PC-9 (cell line): ENCODE results near the gene ARHGEF1. TPM values are rescaled to one million over a fixed set of nuclear protein-coding genes. Genes with fewer than 3 reads are reported as not detected.
"Not testable (repeated sequence)": the region's sequence is repeated elsewhere in the genome, so short reads cannot be mapped to it uniquely, and the experiment has no call there.

Experiments
- BruUV-seq: library from RNA; stranded (reverse); fragments of 400-500 nt; replicated peaks from 2 replicates; lab custom pipeline; 2021; lab: Mats Ljungman, UMichigan
- CTCF ChIA-PET: fragments of 300-600 bp; sonication (Branson Sonifier 250); formaldehyde crosslinking; loops from one replicate; lab custom pipeline; 2022; ENCODE audit warnings: antibody characterized with exemption; lab: Charles Lee
- POLR2A ChIA-PET: fragments of 300-600 bp; sonication (Branson Sonifier 250); formaldehyde crosslinking; loops from one replicate; lab custom pipeline; 2022; ENCODE audit warnings: antibody characterized with exemption; ENCODE audit not compliant: unreplicated experiment; lab: Charles Lee
- DNase-seq, 2 experiments: peaks; one replicate each; pipeline versions ENCODE4 v3.0.0 to v3.0.0-alpha.2; 2015 to 2022; ENCODE audit warnings: mixed read lengths in 1 of 2
- H2AFZ ChIP-seq: fragments of 200-600 bp; sonication (generic); 2 replicates; pipeline ENCODE4 v1.8.1; 2017; ENCODE audit warnings: antibody characterized with exemption
- H3F3A ChIP-seq: fragments of 200-600 bp; sonication (generic); 2 replicates; pipeline ENCODE4 v1.8.1; 2017; ENCODE audit warnings: antibody characterized with exemption, mild to moderate bottlenecking, low read depth; ENCODE audit not compliant: insufficient read depth
- H3K27ac ChIP-seq: fragments of 200-600 bp; sonication (generic); 2 replicates; pipeline ENCODE4 v1.6.1; 2016; ENCODE audit warnings: mixed run types
- H3K27me3 ChIP-seq: fragments of 200-600 bp; sonication (generic); 2 replicates; pipeline ENCODE4 v1.6.1; 2016; ENCODE audit warnings: low read depth, mixed run types; ENCODE audit not compliant: insufficient read depth
- H3K36me3 ChIP-seq: fragments of 200-600 bp; sonication (generic); 2 replicates; pipeline ENCODE4 v1.6.1; 2016; ENCODE audit warnings: low read depth, mixed run types
- H3K4me1 ChIP-seq: fragments of 200-600 bp; sonication (generic); replicated peaks from 2 replicates; pipeline ENCODE4 v1.6.1; 2016; ENCODE audit warnings: mixed run types; ENCODE audit not compliant: insufficient read depth
- H3K4me2 ChIP-seq: fragments of 200-600 bp; sonication (generic); 2 replicates; pipeline ENCODE4 v1.6.1; 2017; ENCODE audit warnings: mixed run types
- H3K4me3 ChIP-seq: fragments of 200-600 bp; sonication (generic); 2 replicates; pipeline ENCODE4 v1.6.1; 2016; ENCODE audit warnings: mixed run types
- H3K79me2 ChIP-seq: fragments of 200-600 bp; sonication (generic); 2 replicates; pipeline ENCODE4 v1.6.1; 2017; ENCODE audit warnings: low read depth, mixed run types
- H3K9me2 ChIP-seq: fragments of 200-600 bp; sonication (generic); 2 replicates; pipeline ENCODE4 v1.8.1; 2017; ENCODE audit warnings: mild to moderate bottlenecking; ENCODE audit not compliant: insufficient read depth
- H3K9me3 ChIP-seq: fragments of 200-600 bp; sonication (generic); 2 replicates; pipeline ENCODE4 v1.8.1; 2016; ENCODE audit warnings: low read depth; ENCODE audit not compliant: insufficient read depth
- H4K20me1 ChIP-seq: fragments of 200-600 bp; sonication (generic); 2 replicates; pipeline ENCODE4 v1.8.1; 2017; ENCODE audit not compliant: insufficient read depth
- CTCF ChIP-seq: fragments of 200-600 bp; sonication (generic); conservative IDR thresholded peaks from 2 replicates; pipeline ENCODE4 v1.6.1; 2017; ENCODE audit warnings: mixed run types, antibody characterized with exemption, mild to moderate bottlenecking, moderate library complexity
- EZH2 ChIP-seq: fragments of 200-600 bp; sonication (generic); IDR thresholded peaks from 2 replicates; pipeline ENCODE4 v1.8.0; 2017; ENCODE audit warnings: antibody characterized with exemption, low read depth
- intact Hi-C: fragments of 100-400 bp; cut with micrococcal nuclease; formaldehyde crosslinking; loops from one replicate; pipeline ENCODE4 v1.10.0; 2022; ENCODE audit not compliant: unreplicated experiment
- total RNA-seq: library from RNA; stranded (reverse); gene quantifications from 2 replicates; pipeline ENCODE4 v1.2.3, GENCODE V29; 2021

The ARHGEF1 gene
- total RNA-seq, 1 experiment from 2014 or later, result 101 TPM

GRCh38 chr19:41912899-41913537, 30.0 kb downstream of the ARHGEF1 start:
- ChIA-PET CTCF (no interaction called here), POLR2A (no interaction called here)
- no peak overlapping the region for H3K4me2 ChIP-seq
- H2AFZ ChIP-seq, result no peak overlapping the region
- DNase-seq, result no peak
- H3F3A ChIP-seq, result peaks cover 15% of the 10 kb centered on the region; the same call in 1 of the 2 replicates
- peaks cover 39% of the 10 kb centered on the region for H3K27me3 ChIP-seq
- BruUV-seq, result no TSS peak
- intact Hi-C loops, result no loop called here
- H3K4me3 ChIP-seq, result no peak overlapping the region
- no peak overlapping the region for H3K27ac ChIP-seq
- TF ChIP-seq EZH2, result no peak
- TF ChIP-seq CTCF, result no peak
- no peaks in the 10 kb centered on the region for H4K20me1 ChIP-seq
- H3K9me3 ChIP-seq, result no peaks in the 10 kb centered on the region
- H3K36me3 ChIP-seq, result no peaks in the 10 kb centered on the region
- no peaks in the 10 kb centered on the region for H3K4me1 ChIP-seq
- no peaks in the 10 kb centered on the region for H3K9me2 ChIP-seq
- no peaks in the 10 kb centered on the region for H3K79me2 ChIP-seq

- BruUV-seq, result no TSS peak
- no peak overlapping the region for H3K4me2 ChIP-seq
- intact Hi-C loops, result no loop called here
Observed at GRCh38 chr19:41913538-41914423, 30.8 kb downstream of the ARHGEF1 start.

GRCh38 chr19:41914424-41914834, 31.4 kb downstream of the ARHGEF1 start:
- intact Hi-C loops, H3K27ac ChIP-seq, H3K9me3 ChIP-seq, POLR2A ChIA-PET, H3K4me2 ChIP-seq, H3K36me3 ChIP-seq, H4K20me1 ChIP-seq, H3K79me2 ChIP-seq, CTCF ChIA-PET, H3K9me2 ChIP-seq, H3K4me3 ChIP-seq, H2AFZ ChIP-seq, DNase-seq, H3K4me1 ChIP-seq, BruUV-seq: not testable (repeated sequence)
- peaks cover 39% of the 10 kb centered on the region for H3K27me3 ChIP-seq
- peaks cover 23% of the 10 kb centered on the region; the same call in 1 of the 2 replicates for H3F3A ChIP-seq

More at GRCh38 chr19:41913538-41914423, 30.8 kb downstream of the ARHGEF1 start:
- Histone ChIP-seq H3K27ac (no peak overlapping the region), H3K9me2 (no peaks in the 10 kb centered on the region), H3K4me1 (no peaks in the 10 kb centered on the region), H2AFZ (no peak overlapping the region), H3F3A (peaks cover 17% of the 10 kb centered on the region; the same call in 1 of the 2 replicates), H3K9me3 (no peaks in the 10 kb centered on the region), H3K4me3 (no peak overlapping the region), H3K79me2 (no peaks in the 10 kb centered on the region), H3K36me3 (no peaks in the 10 kb centered on the region), H3K27me3 (peaks cover 39% of the 10 kb centered on the region), H4K20me1 (no peaks in the 10 kb centered on the region)
- POLR2A ChIA-PET, result no interaction called here
- CTCF ChIA-PET, result no interaction called here
- TF ChIP-seq CTCF (no peak), EZH2 (no peak)
- DNase-seq, result no peak
